Ishikawa (cell line): Measurements from ENCODE around the gene PPP3CB.

Source experiments
- CEBPB ChIP-seq: IDR thresholded peaks from 2 replicates; pipeline ENCODE4 v1.6.1; 2012
- CREB1 ChIP-seq: IDR thresholded peaks from 2 replicates; pipeline ENCODE4 v1.6.1; 2012; ENCODE audit warnings: low read depth
- USF1 ChIP-seq: IDR thresholded peaks from 2 replicates; pipeline ENCODE4 v1.6.1; 2012

GRCh38 chr10:73416571-73416970, 79.3 kb downstream of the PPP3CB start:
- no peak for TF ChIP-seq CEBPB
- no peak for TF ChIP-seq CREB1
- no peak for TF ChIP-seq USF1
